Loucy (cell line): ENCODE measurements around the gene EDC3.

Source experiments
- H2AFZ ChIP-seq: fragments of 200-600 bp; sonication (generic); 2 replicates; pipeline ENCODE4 v1.6.0; 2016; ENCODE audit warnings: antibody characterized with exemption, mild to moderate bottlenecking, low read length, moderate library complexity
- H3F3A ChIP-seq: fragments of 200-600 bp; 2 replicates; pipeline ENCODE4 v1.6.0; 2016; ENCODE audit warnings: antibody characterized with exemption, low read depth, mild to moderate bottlenecking
- H3K27me3 ChIP-seq: fragments of 200-600 bp; sonication (generic); 2 replicates; pipeline ENCODE4 v1.6.1; 2014; ENCODE audit warnings: low read length, mild to moderate bottlenecking; ENCODE audit not compliant: insufficient read depth, poor library complexity, severe bottlenecking
- H3K36me3 ChIP-seq: fragments of 200-600 bp; sonication (generic); 2 replicates; pipeline ENCODE4 v1.6.1; 2016; ENCODE audit warnings: low read length; ENCODE audit not compliant: insufficient read depth
- H3K4me1 ChIP-seq: fragments of 200-600 bp; sonication (generic); 2 replicates; pipeline ENCODE4 v1.5.1; 2014; ENCODE audit warnings: low read length, mild to moderate bottlenecking; ENCODE audit not compliant: insufficient read depth, poor library complexity, severe bottlenecking
- H3K4me2 ChIP-seq: fragments of 200-600 bp; sonication (generic); 2 replicates; pipeline ENCODE4 v1.6.0; 2014; ENCODE audit warnings: antibody characterized with exemption, low read length, low read depth, mild to moderate bottlenecking; ENCODE audit not compliant: poor library complexity, severe bottlenecking
- H3K4me3 ChIP-seq: fragments of 200-600 bp; sonication (generic); 2 replicates; pipeline ENCODE4 v1.5.1; 2014; ENCODE audit warnings: low read length, mild to moderate bottlenecking, mixed read lengths; ENCODE audit not compliant: poor library complexity, severe bottlenecking
- H3K79me2 ChIP-seq: fragments of 200-600 bp; sonication (generic); 2 replicates; pipeline ENCODE4 v1.6.1; 2014; ENCODE audit warnings: low read length; ENCODE audit not compliant: insufficient read depth
- H3K9ac ChIP-seq: fragments of 200-600 bp; sonication (generic); 2 replicates; pipeline ENCODE4 v1.6.0; 2014; ENCODE audit warnings: mild to moderate bottlenecking, low read depth, low read length, moderate library complexity; ENCODE audit not compliant: poor library complexity, severe bottlenecking
- H3K9me2 ChIP-seq: fragments of 200-600 bp; sonication (generic); replicated peaks from 2 replicates; pipeline ENCODE4 v1.6.1; 2016; ENCODE audit warnings: low read depth, low read length, mixed read lengths
- H3K9me3 ChIP-seq: fragments of 200-600 bp; sonication (generic); 2 replicates; pipeline ENCODE4 v1.6.1; 2014; ENCODE audit warnings: mild to moderate bottlenecking, antibody characterized with exemption, low read length, low read depth; ENCODE audit not compliant: insufficient read depth
- H4K20me1 ChIP-seq: fragments of 200-600 bp; sonication (generic); 2 replicates; pipeline ENCODE4 v1.6.0; 2014; ENCODE audit warnings: antibody characterized with exemption, low read length, mild to moderate bottlenecking; ENCODE audit not compliant: insufficient read depth, poor library complexity, severe bottlenecking
- CTCF ChIP-seq: fragments of 200-600 bp; sonication (generic); conservative IDR thresholded peaks from 2 replicates; pipeline ENCODE4 v1.5.1; 2014; ENCODE audit warnings: mild to moderate bottlenecking, antibody characterized with exemption, low read length
- EZH2phosphoT487 ChIP-seq: fragments of 200-600 bp; IDR thresholded peaks from 2 replicates; pipeline ENCODE4 v1.6.1; 2018; ENCODE audit warnings: antibody characterized with exemption, mild to moderate bottlenecking, moderate library complexity, borderline replicate concordance

Gene EDC3

DNA sequence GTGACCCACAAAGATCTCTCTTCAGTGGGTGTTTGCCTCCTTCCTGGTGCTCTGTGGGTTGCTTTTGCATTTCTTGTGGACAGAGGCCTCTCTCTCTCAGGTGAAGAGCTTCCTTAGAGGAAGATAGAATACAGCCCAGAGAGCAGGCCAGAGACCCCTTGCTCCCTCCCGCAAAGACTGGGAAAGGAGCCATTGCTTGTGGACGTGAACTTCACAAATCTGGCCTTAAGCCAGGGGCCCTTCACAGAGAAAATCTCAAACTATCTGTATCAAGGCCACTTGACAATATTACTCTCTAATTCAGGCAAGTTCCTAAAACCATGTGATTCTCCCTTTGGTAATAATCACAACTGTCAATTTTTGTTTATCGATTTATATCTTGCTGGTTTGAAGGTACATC, 110.6 kb downstream of the EDC3 start:
- Histone ChIP-seq H3K79me2 (no peaks in the 10 kb centered on the region), H3K4me3 (no peak overlapping the region), H2AFZ (no peak overlapping the region), H4K20me1 (no peaks in the 10 kb centered on the region), H3K4me2 (no peak overlapping the region), H3K9ac (no peak overlapping the region), H3K36me3 (peaks cover 12% of the 10 kb centered on the region; the same call in 1 of the 2 replicates), H3K9me3 (no peaks in the 10 kb centered on the region), H3K9me2 (no peaks in the 10 kb centered on the region), H3F3A (no peaks in the 10 kb centered on the region), H3K4me1 (peaks cover 13% of the 10 kb centered on the region), H3K27me3 (no peaks in the 10 kb centered on the region)
- TF ChIP-seq EZH2phosphoT487 (no peak), CTCF (no peak)

- Histone ChIP-seq H3K4me3 (no peak overlapping the region), H3K4me2 (no peak overlapping the region), H3K9me3 (no peaks in the 10 kb centered on the region), H4K20me1 (no peaks in the 10 kb centered on the region), H3K4me1 (peaks cover 14% of the 10 kb centered on the region), H2AFZ (no peak overlapping the region), H3K27me3 (no peaks in the 10 kb centered on the region), H3K9me2 (no peaks in the 10 kb centered on the region), H3K36me3 (peaks cover 10% of the 10 kb centered on the region; the same call in 1 of the 2 replicates), H3K79me2 (no peaks in the 10 kb centered on the region), H3F3A (no peaks in the 10 kb centered on the region), H3K9ac (no peak overlapping the region)
- TF ChIP-seq CTCF, result no peak
- TF ChIP-seq EZH2phosphoT487, result no peak
These were observed 111.0 kb downstream of the EDC3 start for GRCh38 chr15:74584779-74585178.

GRCh38 chr15:74584204-74584603, 111.6 kb downstream of the EDC3 start:
- Histone ChIP-seq H3K4me3 (no peak overlapping the region), H4K20me1 (no peaks in the 10 kb centered on the region), H3K9ac (no peak overlapping the region), H3K4me1 (peaks cover 14% of the 10 kb centered on the region), H3K36me3 (peaks cover 10% of the 10 kb centered on the region; the same call in 1 of the 2 replicates), H2AFZ (no peak overlapping the region), H3F3A (no peaks in the 10 kb centered on the region), H3K9me2 (no peaks in the 10 kb centered on the region), H3K4me2 (no peak overlapping the region), H3K9me3 (no peaks in the 10 kb centered on the region), H3K27me3 (no peaks in the 10 kb centered on the region), H3K79me2 (no peaks in the 10 kb centered on the region)
- no peak for TF ChIP-seq CTCF
- no peak for TF ChIP-seq EZH2phosphoT487
